HG02973 (cell line): Measurements from ENCODE around the gene SLC66A2.

Experiments used
- ATAC-seq: cut with Tn5 transposase; IDR thresholded peaks from one replicate; pipeline ENCODE4 v1.9.1; 2021; ENCODE audit warnings: moderate library complexity; ENCODE audit not compliant: unreplicated experiment

Gene SLC66A2

GRCh38 chr18:79904357-79905147, 46.9 kb downstream of the SLC66A2 start:
- ATAC-seq: no peak

DNA sequence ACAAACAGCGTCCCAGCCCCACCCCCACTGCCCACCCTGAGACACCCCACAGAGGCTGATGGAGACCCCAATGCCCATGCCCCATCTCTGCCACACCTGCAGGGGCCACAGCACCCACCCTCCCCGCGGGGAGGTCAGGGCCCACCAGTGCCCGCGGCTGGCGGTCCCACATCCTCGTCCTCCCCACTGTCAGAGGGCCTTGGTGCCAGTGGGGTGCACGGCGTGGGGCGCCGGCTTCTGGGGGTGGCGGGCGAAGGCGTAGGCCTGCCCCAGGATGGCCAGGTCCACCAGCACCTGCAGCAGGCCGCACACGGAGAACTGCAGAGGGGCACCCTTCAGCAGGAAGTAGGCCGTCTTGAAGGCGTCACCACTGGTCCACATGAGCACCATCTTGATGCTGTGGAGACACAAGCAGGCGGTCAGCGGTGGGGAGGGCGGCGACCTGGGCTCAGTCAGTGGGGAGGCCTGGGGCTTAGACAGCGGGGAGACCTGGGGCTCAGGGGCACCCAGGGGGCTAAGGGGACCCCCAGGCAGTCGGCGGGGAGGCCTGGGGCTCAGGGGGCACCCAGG, 47.6 kb downstream of the SLC66A2 start:
- ATAC-seq: no peak

DNA sequence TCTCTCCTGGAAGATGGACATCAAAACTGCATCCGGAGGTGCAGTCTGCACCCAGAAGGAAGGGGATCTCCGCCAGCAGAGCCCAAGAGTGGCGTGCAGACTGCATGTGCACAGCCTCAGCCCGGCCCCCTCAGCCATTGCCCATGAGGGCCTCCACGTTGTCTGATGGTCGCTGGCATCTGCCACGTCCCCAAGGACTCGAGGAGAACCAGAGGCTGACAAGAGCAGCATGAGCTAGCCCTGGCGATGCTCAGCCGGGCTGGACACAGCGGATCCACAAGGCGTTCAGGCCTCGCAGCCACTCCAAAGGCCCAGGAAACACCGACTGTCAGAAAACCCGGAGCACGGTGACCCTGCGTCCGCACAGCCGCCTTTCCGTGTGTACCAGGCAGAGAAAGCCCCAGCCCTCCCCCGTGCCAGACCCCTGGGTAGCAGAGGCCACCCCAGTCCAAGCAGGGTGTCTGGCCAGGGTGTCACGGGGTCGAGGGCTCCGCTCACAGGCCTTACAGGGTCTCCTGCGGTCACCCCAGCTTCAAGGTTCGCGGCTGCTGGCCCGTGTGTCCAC, 48.3 kb downstream of the SLC66A2 start:
- no peak for ATAC-seq

- ATAC-seq: no peak
Measured at GRCh38 chr18:79902640-79903039, 48.8 kb downstream of the SLC66A2 start.

GRCh38 chr18:79902075-79902474, 49.4 kb downstream of the SLC66A2 start:
- ATAC-seq: no peak

- ATAC-seq: no peak
Measured at GRCh38 chr18:79901665-79902064, 49.8 kb downstream of the SLC66A2 start.

DNA sequence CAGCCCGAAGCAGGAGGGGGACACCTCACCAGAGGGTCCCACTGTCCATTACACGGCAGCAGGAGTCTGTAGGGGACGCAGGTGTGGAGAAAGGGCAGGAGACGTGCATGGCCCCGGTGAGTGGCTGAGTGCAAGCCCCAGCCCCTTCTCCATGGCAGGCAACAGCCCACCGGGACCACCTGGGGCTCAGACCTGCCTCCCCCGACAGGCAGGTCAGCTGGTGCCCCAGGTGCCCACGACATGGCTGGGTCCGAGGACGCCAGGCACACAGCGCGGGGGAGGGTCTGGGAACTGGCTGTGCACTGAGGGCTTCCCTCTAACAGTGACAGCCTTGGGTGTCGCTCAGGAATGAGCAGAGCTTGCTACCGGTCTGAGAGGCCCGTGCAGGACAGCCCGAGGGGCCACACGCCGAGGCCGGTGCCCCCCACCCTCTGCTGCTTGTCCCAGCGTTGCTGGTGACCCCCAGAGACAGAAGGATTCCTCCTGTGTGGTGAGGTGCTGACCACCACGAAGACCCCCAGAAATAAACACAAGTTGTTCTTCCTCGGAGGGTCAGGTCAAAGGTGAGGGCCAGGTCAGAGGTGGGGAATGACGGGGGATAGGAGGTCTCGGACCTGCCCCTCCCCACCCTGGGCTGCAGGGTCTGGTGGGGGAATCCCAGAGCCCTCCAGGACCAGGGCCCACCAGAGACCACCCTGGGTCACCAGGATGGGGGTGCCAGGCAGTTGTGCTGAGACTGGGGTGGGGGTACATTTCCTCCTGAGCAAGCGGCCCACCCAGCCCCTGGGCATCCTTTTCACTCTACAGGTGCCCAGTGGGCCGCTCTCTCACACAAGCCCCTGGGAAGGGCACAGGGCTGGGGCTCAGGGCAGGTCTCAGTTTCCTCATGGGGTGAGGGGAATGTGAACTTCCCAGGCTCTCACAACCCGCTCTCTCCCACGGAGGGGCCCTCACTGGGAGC, 50.6 kb downstream of the SLC66A2 start:
- ATAC-seq: no peak

DNA sequence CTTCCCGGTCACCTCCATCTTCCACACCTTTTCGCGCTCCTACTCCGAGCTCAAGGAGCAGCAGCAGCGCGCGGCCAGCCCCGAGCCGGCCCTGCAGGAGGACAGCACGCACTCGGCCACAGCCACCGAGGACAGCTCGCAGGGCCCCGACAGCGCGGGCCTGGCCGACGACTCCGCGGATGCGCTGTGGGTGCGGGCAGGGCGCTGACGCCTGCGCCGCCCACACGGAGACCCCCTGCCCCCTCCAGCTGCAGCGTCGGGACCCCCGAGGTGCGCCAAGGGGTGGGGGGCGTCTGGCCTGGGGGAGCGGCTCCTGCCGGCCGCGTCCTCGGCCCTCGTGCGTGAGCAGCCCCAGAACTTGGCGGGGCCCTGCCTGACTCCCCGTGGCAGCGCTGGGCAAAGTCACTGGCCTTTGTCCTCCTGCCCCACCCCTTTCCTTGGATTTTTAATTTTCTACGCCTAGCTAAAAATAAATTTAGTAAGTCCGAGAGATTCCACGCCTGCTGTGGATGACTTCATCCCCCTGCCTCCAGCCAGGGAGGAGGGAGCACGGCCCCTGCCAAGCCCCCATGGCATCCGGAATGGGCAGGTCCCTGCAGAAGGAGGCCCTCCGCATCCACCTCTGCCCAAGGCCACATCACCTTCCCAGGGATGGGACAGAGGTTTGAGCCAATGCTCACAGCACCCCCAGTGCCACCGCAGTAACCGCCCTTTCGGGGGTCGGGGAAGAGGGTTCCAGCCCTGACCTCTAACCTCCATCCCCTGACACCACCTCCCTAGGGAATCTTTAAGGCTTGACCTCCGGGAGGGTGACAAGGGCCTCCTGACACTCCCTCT, 51.6 kb downstream of the SLC66A2 start:
- no peak for ATAC-seq

GRCh38 chr18:79898952-79899608, 52.4 kb downstream of the SLC66A2 start:
- ATAC-seq: no peak

GRCh38 chr18:79897940-79898625, 53.4 kb downstream of the SLC66A2 start:
- no peak for ATAC-seq

- ATAC-seq: no peak
Measured at GRCh38 chr18:79896738-79897137, 54.7 kb downstream of the SLC66A2 start.

DNA sequence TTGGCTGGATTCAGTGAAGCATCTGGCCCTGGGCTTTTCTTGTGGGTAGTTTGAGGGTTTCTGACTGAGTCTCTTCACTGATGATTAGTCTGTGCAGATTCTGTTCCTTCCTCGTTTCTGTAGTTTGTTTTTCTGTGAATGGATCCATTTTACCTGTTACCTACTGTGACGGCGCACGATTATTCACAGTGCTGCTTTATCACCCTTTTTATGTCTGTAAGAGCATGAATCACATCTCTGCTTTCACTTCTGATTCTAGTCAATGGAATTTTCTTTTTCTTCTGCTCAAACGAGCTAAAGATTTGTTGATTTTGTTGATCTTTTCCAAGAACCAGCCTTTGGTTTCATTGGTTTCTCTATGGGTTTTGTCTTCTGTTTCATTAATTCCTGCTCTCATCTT, 60.8 kb downstream of the SLC66A2 start:
- no peak for ATAC-seq

GRCh38 chr18:79889569-79889968, 61.9 kb downstream of the SLC66A2 start:
- ATAC-seq: no peak

DNA sequence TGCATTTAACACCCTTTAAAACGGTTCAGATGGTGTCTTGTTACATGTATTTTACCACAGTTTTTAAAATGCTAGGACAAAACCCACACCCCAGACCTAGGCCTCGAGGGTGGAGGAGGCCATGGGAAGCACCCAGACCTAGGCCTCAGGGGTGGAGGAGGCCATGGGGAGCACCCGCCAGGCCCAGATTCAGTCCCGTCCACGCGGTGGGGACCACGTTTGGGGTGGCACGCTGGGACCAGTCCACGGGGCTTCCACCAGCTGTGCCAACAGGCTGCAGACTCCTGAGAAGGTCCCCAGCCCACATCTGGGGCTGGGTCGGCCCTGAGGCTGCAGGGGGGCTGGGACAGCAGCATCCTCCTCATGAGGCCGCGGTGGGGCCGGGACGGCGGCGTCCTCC, 63.4 kb downstream of the SLC66A2 start:
- no peak for ATAC-seq

DNA sequence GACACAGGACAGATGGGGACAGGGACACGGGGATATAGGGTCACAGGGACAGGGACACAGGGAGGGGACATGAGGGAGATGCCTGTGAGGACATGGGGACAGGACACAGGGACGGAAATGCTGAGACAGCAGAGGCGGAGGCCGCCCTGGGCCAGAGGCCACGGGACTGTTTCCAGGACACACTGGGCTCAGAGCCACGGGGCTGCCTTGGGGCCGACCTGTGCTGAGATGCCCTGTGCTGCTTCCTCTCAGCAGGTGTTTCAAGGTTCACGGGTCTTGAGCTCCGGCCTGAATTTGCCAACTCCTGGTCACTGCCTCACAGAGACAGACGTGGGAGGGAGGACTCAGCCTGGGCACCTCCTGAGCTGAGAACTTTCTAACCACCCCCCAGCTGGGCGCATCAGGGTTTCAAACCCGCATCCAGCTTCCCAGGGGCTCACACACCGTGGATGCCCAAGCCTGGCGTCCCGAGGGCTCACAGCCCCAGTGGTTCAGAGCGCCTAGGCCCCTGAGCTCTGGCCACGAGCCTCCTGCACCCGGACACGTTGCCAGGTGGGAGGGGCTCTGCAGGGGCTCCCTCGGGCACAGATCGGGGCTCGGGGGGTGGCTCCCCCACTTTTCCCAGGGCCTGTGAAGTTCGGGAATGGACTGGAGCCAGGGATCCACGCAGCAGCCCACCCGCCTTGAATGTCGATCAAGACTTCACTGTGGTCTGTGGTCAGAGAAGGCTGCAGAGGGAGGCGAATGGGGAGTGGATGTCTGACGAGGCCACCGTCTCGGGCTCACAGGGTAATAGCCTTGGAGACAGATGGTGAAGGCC, 64.1 kb downstream of the SLC66A2 start:
- ATAC-seq: no peak

- ATAC-seq: no peak
Measured at GRCh38 chr18:79884963-79885728, 66.3 kb downstream of the SLC66A2 start.

DNA sequence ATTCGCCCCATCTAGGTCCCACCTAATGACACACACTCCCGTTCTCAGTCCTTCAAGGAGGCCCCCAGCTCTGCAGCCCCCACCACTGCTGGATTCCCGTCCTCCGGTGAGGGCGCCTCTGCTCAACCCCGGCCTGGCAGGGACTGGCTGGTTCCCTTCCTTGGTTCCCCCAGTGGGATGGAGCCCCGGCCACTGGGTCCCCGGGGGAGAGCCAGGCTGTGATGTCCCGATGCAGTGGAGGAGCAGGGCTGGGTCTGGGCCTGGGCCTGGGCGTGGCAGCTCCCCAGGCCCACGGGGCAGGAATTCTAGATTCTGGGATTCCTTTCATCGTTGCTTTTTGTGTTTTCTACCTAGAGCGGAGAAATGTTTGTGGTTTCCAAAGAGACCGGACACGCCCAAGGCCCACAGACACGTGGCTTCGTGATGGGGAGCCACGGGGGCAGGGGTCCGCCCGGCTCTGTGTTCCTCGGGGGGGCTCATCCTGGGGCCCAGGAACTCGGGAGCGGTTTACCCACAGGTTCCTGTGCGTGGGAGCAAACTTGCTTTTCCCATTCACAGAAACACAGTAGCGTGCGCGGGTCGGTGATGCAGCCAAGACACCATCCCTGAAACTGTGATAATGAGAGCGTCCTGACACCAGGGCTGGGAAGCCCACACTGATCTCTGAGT, 67.0 kb downstream of the SLC66A2 start:
- no peak for ATAC-seq
